HG02943 (cell line): ENCODE results near the gene CD6.

ENCODE experiments used
- ATAC-seq: cut with Tn5 transposase; IDR thresholded peaks from one replicate; pipeline ENCODE4 v1.9.1; 2021; ENCODE audit warnings: mild to moderate bottlenecking, low read depth, moderate library complexity; ENCODE audit not compliant: unreplicated experiment

The CD6 gene

DNA sequence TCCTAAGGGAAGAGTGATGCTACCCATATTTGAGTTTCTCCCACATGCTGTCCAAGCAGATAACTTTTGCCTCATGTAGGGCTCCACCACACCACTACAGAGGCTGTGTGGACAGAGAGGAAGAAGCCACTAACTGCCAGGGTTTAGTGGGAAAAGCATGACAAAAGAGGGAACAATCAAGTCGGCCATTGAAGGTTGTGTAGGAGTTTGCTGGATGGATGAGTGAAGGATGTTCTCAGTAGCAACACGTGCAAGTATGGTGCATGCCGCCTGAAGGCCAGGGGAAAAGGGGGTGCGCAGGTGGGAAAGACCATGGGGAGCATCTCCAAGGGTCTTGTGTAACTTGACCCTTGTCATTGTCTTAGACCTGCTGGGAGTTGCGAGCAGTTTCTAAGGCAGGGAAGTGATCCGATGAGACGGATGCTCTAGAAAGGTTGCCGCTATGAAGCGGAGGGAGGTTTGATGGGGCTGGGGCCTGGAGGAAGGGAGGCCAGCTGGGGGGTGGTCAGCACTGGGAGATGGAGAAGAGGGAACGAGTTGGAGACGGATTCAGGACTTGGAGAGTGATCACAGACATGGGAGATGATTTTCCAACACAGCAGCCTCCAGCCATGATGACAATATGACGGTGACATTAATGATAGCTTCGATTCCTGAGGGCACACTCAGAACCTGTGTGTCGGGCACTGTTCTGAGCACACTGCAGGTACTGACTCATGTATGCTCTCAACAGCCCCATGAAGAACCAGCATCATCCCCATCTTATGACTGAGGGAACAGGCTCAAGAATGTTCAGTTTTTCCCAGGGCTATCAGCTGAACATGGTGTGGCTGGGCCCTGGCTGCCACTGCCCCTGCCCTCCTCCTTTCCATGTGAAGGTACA is 53.7 kb downstream of the CD6 start:
- no peak for ATAC-seq

DNA sequence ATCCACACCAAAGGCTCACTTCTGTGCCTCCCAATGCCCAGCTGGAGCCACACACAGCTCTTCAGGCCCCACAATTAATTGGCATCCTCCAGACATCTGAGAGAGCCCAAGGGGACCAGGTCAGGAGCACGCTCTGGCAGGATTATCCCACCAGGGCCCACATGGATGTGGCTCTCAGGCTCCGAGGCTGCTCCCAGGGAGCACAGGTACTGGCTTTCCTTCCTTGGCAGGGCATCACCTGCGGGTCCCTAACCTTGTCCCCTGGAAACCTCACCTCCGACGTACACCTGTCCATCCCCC is 54.3 kb downstream of the CD6 start:
- ATAC-seq: no peak

DNA sequence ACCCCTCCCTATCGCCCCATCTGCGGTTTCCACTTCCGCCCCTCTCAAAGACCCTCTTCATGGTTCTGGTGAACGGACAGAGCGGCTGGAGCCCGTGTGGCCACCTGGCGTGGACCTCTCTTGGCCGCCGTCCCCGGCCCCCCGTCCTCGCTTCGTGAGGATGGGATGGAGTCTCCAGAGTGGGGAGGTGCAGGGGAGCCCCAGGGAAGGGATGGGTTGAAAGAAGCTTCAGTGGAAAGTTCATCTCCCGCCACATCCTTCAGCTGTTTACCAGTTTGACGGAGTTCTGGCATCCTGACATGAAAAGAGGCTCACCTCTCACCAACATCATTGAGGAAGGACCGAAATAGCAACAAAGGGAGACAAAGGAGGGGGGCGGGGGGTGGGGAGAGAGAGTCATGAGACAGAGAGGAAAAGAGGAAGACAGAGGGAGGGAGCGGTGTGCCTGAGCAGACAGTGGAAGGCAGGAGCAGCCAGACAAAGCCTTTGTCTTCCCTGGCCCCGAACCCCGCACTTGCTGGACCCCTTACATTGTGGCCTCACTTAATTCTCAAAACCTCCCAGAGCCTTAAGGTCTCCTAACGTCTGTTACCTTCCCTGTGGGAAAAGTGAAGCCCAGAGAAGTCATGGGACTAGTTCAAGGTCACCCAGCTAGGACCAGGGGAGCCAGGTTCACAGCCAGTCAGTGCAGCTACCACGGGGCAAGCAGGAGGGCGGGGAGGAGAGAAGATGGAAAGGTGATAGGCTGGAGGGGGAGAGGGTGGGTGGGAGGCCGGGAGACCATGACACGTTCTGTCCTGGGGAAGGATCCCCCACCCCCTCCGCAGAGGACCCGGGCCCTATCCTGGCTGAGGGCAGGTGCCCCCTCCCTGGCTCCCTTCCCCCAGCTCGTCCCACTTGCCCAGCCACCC is 54.9 kb downstream of the CD6 start:
- no peak for ATAC-seq

DNA sequence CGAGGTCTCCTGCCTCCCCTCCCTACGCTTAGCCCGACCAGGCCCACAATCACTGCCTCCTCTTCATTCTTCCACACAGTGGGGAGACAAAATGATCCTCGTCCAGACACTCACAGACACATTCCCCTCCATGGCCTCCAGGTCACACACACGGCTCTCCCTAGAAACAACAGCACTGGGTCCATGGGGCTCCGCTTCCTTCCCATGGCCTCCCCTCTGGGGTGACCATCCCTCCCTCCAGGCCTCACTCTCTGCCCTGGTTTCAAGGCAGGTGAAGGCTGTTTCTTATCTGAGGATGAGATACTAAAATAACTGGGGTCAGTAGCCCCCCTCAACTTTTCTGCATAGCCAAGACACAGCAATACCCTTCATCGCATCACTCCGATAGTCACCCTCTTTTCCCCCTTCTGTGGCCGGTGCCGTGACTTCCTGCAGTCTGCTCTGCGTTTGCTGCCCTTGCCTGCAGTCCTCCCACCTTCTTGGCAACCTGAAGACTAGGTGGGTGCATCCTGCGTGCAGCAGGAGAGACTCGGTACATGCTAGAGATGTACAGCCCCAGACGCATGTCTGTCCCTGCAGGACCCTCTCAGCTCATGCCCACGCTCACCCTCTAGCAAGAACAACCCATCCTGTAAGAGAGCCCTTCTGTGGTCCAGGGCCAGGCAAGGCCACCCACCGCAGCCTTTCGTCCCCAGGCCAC is 55.8 kb downstream of the CD6 start:
- no peak for ATAC-seq

DNA sequence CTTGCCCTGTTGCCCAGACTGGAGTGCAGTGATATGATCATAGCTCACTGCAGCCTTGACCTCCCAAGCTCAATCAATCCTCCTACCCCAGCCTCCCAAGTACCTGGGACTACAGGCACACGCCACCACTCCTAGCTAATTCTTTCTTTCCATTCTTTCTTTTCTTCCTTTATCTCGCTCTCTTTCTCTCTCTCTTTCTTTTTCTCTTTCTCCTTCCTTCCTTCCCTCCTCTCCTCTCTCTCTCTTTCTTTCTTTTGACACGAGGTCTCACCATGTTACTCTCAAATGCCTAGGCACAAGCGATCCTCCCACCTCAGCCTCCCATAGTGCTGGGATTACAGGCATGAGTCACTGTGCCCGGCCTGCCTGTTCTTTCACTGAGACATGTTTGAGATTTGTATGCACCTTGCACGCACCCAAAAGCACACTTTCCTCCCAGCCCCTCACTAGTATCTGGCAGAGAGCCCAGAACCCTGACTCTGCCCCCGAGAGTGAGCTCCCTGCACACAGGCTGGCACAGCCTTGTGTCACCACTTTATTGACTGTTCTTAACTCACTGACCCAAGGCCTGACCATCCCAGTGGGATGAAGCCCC is 56.8 kb downstream of the CD6 start:
- no peak for ATAC-seq

DNA sequence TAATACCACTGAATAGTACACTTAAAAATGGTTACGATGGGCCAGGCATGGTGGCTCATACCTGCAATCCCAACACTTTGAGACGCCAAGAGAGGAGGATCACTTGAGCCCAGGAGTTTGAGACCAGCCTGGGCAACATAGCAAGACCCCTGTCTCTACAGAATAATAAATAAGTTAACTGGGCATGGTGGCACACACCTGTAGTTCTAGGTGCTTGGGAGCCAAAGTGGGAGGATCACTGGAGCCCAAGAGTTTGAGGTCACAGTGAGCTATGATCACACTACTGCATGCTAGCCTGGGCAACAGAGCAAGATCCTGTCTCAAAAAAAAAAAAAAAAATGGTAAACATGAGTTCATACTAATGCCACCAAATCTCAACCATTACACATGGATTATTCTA is 61.3 kb downstream of the CD6 start:
- no peak for ATAC-seq

DNA sequence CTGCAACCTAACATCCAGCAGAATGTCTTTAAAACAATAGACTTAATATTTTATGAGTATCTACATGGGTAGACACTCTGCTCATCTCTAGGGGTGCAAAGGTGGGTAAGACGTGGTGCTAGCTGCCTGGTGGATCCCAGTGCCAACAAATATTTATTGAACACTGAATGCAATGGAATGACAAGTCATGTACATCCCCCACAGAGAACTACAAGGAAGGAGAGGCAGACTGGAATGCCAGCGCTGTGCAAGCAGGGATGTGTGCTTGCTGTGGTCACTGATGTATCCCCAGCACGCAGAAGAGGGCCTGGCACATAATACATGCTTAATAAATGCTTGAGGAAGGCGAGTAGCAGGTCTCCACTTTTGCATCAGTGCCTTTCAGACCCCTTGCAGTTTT is 61.9 kb downstream of the CD6 start:
- no peak for ATAC-seq

DNA sequence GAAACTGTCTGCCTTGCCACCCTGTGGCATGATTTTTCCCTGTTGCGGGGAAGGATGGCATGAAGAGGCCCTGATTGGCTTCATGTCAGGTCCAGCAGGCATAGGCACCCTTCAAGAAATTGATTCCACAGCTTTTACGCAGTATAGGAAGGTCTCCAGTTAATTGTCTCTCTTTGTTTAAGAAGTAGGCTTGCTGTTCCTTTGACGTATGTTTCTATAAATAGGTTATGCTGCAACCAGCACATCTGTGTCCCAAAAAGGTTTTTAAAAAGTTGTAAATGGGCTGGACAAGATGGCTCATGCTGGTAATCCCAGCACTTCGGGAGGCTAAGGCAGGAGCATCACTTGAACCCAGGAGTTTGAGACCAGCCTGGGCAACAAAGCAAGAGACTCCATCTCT is 62.6 kb downstream of the CD6 start:
- no peak for ATAC-seq

DNA sequence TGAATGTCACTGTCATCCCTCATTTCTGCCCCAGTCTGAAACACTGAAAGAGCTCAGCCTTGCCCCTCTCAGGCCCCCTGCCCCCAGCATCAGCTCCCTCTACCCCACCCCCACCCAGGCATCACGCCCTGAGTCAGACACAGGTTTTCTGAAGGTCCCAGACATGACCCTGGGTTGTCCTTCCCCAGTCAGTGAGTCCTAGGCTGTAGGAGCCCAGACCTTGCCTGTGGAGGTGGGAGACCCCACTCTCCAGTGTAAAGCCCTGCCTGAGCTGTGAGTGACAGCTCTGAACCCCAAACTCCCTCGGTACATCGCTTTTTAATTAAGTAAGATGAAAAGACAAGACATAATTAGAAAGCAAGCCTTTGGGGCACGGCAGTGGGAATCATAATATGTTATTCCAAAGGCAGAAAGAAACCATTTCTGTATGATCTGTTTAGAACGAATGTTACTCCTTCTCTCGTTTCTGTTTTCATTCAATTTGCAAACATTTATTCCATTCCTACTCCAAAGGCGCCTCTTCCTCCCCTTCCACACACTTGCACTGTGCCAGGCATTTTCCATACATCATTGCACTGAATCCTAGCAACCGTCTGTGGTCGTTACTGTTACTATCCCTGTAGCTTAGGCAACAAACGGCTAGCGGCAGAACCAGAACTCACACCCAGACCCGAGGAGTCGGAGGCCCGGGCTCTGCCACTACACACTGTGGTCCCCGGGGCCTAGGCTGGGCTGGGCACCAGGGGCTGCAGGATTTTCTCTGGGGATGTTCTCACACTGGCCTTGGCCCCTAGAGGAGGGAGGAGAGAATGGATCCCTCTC is 63.4 kb downstream of the CD6 start:
- no peak for ATAC-seq

DNA sequence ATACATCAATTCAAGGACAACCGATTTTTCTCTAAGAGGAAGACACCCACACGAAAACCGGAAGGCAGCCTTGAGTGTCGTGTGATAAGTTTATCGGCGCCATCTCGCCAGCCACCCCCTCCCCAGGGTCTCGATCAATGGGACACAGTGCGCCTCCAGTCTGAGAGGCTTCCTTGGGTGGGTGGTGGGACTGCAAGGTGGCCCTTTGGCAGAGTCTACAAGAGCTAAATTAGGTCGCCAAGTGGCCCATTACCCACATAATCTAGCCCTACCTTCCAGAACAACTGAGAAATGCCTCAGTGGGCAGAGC is 64.0 kb downstream of the CD6 start:
- ATAC-seq: no peak

DNA sequence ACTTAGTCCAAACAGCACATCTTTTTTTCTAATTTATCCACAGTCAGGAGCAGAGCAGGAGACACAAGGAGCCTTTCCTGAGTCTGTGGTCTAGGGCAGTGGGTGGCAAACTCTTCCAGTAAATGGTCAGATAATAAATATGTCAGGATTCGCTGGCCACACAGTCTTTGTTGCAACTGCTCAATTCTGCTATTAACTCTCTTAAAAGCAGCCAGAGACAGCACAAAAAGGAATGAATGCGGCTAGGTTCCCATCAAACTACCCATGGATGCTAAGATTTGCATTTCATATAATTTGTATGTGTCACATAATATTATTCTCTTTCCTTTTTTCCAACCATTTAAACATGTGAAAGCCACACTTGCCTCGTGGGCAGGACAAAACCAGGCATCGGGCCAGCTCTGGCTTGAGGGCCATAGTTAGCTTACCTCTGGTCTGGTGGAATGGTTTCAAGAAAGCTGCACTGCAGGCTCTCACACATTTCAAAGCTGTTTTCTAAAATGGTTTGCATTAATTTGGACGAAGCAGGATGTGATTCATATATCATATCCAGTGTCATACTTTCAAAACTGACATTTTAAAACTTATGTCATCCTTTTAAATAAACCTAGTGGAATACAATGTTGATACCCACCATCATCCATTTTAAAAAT is 66.1 kb downstream of the CD6 start:
- ATAC-seq: no peak

DNA sequence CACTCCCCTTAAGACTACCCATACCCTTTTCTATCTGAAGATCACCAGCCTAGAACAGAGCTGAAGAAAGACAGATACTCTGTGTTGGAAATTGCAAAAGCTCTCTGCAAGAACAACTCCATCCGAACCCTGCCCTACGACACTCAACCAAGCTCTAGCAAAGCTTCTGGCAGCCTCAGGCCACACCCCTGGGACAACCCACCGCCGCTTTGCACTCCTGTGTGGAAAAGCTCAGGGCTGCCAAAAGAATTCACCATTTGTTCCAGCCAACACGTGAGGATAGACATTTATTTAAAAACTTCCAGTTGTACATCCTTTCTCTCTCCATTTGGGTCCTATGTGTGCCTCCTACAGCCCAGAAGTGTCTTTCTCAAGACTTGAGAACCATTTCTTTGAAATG is 68.4 kb downstream of the CD6 start:
- no peak for ATAC-seq

DNA sequence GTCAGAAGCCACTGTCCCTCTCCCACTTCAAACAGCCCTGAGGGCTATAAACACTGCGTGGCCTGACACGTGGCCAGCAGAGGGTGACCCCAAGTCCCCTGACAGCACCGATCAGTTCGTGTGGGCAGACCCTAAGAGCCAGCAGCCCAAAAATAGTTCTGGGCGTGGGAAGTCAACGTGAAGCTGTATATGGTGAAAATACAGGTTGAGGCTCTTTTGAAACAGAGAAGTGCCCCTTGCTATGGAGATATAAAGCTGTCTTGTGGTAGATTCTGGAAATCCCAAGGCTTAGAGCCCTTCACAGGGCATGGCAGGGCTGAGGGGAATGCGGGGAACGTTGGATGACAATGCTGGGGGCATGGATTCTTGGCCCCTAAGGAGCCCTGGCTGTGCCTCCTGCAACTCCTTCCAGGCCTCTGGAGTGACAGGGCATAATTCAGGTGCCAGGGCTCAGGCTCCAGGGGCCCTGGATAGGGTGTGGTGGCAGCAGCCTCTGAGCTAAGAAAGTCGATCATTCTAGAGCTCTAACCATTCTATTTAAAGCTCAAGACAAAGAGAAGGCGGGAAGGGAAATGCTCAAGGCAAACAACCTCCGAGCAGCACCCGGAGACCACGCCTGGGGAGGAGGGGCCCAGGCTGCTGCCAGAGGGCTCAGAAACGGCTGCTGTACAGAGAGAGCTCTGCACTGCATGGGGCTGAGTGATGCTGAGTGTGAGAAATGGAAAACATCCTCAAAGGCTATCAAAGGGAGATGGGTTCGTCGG is 70.5 kb downstream of the CD6 start:
- ATAC-seq: no peak

DNA sequence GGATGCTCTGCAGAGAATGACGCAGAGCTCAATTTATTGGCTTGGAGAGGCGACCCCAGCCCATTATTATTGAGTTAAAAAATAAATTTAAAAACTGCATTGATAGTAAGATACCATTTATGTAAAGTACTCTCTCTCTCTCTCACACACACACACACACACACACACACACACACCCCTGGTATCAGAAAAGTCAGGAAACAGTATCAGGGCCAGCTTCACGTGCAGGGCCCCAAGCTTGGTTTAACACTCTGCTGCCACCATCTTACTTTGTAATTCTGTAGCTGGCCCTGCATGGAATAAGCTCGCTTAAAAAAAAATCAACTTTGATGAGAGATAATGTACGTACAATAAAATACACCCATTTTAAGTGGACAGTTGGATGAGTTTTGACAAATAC is 71.1 kb downstream of the CD6 start:
- no peak for ATAC-seq

DNA sequence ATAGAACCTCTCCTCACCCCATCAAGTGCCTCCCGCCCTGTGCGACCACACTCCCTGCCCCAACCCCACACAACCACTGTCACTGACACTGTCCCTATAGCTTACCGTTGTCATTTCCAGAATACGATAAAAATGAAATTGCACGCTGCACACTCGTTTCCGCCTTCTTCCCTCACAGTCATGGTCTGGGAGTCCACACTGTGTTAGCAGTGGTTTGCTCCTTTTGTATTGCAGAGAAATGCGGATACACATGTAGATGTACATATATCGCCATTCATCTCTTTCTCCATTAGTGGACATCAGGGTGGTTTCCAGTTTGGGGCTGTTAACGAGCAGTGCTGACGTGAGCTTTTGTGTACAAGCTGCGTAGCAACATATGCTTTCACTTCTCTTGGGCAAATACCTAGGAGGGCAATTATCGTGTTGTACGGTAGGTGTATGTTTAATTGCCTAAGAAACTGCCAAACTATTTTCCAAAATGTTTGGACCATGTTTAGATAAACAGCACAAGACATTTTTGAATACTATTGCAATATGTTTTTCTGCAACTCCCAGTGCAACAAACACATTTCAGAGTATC is 71.6 kb downstream of the CD6 start:
- ATAC-seq: no peak

DNA sequence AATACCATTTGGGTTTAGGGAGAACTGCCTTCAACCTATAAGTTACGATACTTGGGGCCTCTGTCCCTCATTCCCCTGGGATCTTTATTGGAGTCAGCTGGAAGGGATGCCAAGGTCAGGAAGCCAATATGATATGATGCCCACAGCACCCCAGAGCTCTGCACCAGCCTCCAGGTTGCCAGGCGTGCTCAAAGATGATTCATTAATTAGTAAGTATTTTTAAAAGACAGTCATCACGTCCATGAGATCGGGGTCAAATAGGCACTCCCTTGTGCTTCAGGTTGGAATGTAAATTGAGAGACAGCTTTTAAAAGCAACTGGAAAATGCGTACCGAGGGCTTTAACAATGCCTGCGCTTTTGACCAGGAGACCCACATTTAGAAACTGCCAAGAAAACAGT is 73.8 kb downstream of the CD6 start:
- no peak for ATAC-seq

DNA sequence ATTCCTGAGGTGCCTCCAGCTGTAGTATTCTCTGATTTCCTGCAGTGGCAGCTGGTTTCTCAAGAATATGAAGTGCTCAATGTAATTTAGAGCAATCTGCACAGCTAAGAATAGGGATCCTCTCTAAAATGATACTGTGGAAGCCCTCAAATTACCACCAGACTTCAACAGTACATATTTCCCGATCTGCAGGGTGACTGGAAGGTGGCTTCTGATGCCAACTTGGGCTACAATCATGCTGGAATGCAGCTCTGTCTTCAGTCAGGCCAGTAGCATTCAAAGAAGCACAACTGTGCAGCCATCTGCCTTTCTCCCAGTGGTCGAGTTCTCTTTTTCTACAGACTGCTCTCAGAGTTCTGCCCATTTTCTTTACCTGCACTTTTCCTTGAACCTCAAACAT is 75.4 kb downstream of the CD6 start:
- ATAC-seq: no peak

DNA sequence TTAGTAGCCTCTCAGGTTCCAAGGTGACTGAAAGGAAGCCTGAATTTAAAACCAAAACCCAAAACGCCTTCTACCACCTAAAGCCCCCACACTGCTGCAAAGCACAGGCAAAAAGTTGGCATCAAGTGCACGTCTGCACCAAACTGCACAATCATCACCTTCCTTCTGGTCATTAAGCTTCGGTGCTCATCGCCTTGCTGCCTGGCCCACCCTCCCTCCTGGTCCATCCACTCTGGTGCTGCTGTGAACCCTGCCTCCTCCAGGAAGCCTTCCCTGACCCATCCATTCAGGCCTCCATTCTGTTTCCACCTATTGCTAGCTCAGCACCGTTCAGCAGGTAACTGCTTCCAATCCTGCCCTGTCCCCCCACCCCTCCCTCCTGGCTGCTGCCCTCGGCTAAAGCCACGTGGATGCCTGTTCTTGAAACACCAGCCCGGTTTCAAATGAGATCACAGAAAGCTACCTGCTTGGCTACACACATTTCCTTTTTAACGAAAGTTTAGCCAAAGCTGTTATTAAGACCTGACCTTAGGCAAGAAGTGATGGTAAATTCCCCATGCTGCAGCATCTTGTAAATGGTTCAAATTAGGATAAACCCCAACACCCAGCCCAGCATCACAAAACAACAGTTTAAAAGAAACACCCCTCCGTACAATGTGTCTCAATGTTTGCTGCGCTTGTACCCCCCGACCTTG is 77.0 kb downstream of the CD6 start:
- ATAC-seq: no peak
